Effector memory CD8-positive, alpha-beta T cell (primary cell): ENCODE results near the gene TLX3.
A peak's percentile ranks its signal among the peaks of the same experiment; 100 is the strongest.
"Not testable (repeated sequence)": the region's sequence is repeated elsewhere in the genome, so short reads cannot be mapped to it uniquely, and the experiment has no call there.

Experiments
- ATAC-seq: fragments of 150-1000 bp; cut with Tn5 transposase; replicated peaks from 2 replicates; pipeline ENCODE4 v1.10.0; 2021; ENCODE audit warnings: mild to moderate bottlenecking, moderate library complexity
- DNase-seq, 3 experiments: peaks; one replicate each; pipeline ENCODE4 v3.0.0; 2021
- H3K27ac Mint-ChIP-seq, 2 donors: one replicate each; pipeline ENCODE4 v1.8.0; 2022; ENCODE audit warnings: mild to moderate bottlenecking in 2 of 2, mixed read lengths in 2 of 2, moderate library complexity in 2 of 2
- H3K27me3 Mint-ChIP-seq, 2 donors: one replicate each; pipeline ENCODE4 v1.8.0; 2022; ENCODE audit warnings: mixed read lengths in 2 of 2
- H3K36me3 Mint-ChIP-seq: one replicate; pipeline ENCODE4 v1.8.0; 2022; ENCODE audit warnings: mild to moderate bottlenecking, moderate library complexity, mixed read lengths; ENCODE audit not compliant: insufficient read depth
- H3K4me1 Mint-ChIP-seq, 2 donors: one replicate each; pipeline ENCODE4 v1.8.0; 2022; ENCODE audit warnings: low read depth in 2 of 2, mixed read lengths in 2 of 2
- H3K4me3 Mint-ChIP-seq, 2 donors: one replicate each; pipeline ENCODE4 v1.8.0; 2022; ENCODE audit warnings: mild to moderate bottlenecking in 2 of 2, mixed read lengths in 2 of 2, moderate library complexity in 2 of 2
- H3K9me3 Mint-ChIP-seq, 2 donors: one replicate each; pipeline ENCODE4 v1.8.0; 2022; ENCODE audit warnings: mixed read lengths in 2 of 2

TLX3 gene

DNA sequence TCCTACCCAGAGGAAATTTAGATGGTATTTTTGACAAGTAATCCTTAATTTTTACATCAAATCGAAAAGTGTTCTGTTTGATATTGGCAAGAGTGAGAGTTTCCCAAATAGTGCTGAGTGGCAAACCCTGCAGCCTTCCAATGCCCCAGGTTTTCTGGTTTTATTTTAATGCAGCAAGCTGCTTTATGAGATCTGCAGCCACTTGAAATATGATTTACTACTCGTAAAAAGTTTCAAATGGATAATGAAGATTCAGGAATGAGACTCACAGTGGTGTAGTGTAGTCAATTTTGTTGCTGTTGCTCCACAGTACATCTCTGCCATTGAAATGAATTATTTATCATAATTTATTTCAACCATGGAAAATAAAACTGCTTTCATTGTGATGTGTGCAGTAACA, 23.6 kb upstream of the TLX3 start:
- no peaks in the 10 kb centered on the region for H3K9me3 Mint-ChIP-seq
- H3K4me3 Mint-ChIP-seq = no peak overlapping the region
- H3K36me3 Mint-ChIP-seq = no peaks in the 10 kb centered on the region
- H3K27me3 Mint-ChIP-seq = peaks cover 26 to 62% of the 10 kb centered on the region in 2 donors
- no peak overlapping the region for H3K27ac Mint-ChIP-seq
- DNase-seq (no peak), ATAC-seq (no peak)
- no peaks in the 10 kb centered on the region for H3K4me1 Mint-ChIP-seq

- no peaks in the 10 kb centered on the region for H3K9me3 Mint-ChIP-seq
- no peaks in the 10 kb centered on the region for H3K36me3 Mint-ChIP-seq
- DNase-seq (no peak), ATAC-seq (no peak)
- no peaks in the 10 kb centered on the region for H3K4me1 Mint-ChIP-seq
- H3K27me3 Mint-ChIP-seq = peaks cover 23 to 55% of the 10 kb centered on the region in 2 donors
- H3K4me3 Mint-ChIP-seq = no peak overlapping the region
- H3K27ac Mint-ChIP-seq = no peak overlapping the region
Measured at GRCh38 chr5:171288066-171288465, 21.0 kb upstream of the TLX3 start.

GRCh38 chr5:171291371-171291770, 17.7 kb upstream of the TLX3 start:
- DNase-seq = no peak
- Mint-ChIP-seq H3K27me3 (peaks cover 25 to 47% of the 10 kb centered on the region in 2 donors), H3K27ac (no peak overlapping the region), H3K36me3 (no peaks in the 10 kb centered on the region), H3K4me3 (no peak overlapping the region), H3K9me3 (no peaks in the 10 kb centered on the region), H3K4me1 (no peaks in the 10 kb centered on the region)
- ATAC-seq = no peak

DNA sequence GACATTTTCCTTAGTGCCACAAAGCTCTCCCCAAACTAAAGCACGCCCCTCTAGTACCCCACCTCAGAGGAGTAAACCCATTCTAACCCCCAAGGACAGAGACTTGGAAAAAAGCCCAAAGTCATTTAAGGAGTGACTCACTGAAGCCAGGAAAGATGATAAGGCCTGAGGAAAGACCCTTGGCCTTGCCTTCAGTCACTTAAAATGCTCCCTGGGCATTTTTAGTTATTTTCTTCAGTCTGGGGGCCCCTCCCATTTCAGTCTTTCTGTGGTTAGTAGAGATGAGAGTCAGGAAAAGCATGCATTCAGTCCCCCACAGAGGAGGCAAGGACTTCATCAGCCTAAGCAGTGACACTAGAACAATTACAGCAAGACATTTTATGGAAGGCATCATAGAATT, 13.7 kb upstream of the TLX3 start:
- Mint-ChIP-seq H3K4me1 (no peaks in the 10 kb centered on the region), H3K36me3 (no peaks in the 10 kb centered on the region), H3K4me3 (no peak overlapping the region), H3K27me3 (peaks cover 20 to 26% of the 10 kb centered on the region in 2 donors), H3K27ac (no peak overlapping the region), H3K9me3 (no peaks in the 10 kb centered on the region)
- no peak for ATAC-seq
- DNase-seq = no peak

DNA sequence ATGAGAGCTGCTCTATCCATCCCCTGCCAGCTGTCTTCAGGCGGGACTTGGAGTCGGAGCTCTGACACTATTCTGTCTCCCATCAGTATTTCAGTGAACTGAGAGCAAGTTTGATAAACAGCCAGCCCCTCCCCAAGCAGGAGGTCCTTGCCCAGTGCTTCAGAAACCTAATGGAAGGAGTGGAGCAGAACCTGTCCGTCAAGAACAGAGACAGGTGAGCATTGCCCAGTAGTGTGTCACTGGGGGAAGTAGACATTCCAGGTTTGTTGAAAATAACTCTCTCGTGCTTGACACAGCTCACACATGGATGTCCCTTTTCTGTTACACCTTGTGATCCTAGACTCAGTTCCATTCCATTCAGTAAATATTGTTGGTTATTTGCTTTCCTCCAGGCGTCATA, 13.2 kb upstream of the TLX3 start:
- H3K27ac Mint-ChIP-seq = no peak overlapping the region
- ATAC-seq (no peak), DNase-seq (no peak)
- H3K27me3 Mint-ChIP-seq = peaks cover 25 to 31% of the 10 kb centered on the region in 2 donors
- no peak overlapping the region for H3K4me3 Mint-ChIP-seq
- H3K4me1 Mint-ChIP-seq = no peaks in the 10 kb centered on the region
- H3K9me3 Mint-ChIP-seq = no peaks in the 10 kb centered on the region
- H3K36me3 Mint-ChIP-seq = no peaks in the 10 kb centered on the region

- H3K4me1 Mint-ChIP-seq, ATAC-seq, H3K36me3 Mint-ChIP-seq, DNase-seq, H3K27ac Mint-ChIP-seq, H3K4me3 Mint-ChIP-seq, H3K9me3 Mint-ChIP-seq: not testable (repeated sequence)
- H3K27me3 Mint-ChIP-seq = peaks cover 36 to 47% of the 10 kb centered on the region in 2 donors
Measured at GRCh38 chr5:171297941-171298340, 11.1 kb upstream of the TLX3 start.

DNA sequence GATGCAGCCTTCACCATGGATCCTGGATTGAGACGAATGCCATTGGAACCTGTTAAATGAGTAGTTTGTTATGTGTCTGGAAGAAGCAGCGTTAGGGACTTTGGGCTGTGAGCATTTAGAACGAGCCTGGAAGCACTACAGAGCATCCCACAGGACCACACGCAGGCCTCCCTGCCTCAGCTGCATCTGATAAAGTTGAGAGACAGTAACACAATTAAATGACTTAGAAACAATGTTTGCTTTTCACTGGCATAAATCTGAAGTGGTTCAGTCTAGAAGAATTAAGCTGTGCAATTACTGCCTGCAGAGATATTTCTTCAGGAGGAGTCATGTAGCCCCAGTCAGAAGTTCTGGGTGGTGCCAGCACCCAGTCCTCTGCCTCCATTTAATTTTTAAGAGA, 9.8 kb upstream of the TLX3 start:
- H3K4me3 Mint-ChIP-seq = no peak overlapping the region
- peaks cover 44 to 48% of the 10 kb centered on the region in 2 donors for H3K27me3 Mint-ChIP-seq
- ATAC-seq (no peak), DNase-seq (no peak)
- no peaks in the 10 kb centered on the region for H3K9me3 Mint-ChIP-seq
- no peak overlapping the region for H3K27ac Mint-ChIP-seq
- H3K4me1 Mint-ChIP-seq = no peaks in the 10 kb centered on the region
- H3K36me3 Mint-ChIP-seq = no peaks in the 10 kb centered on the region

- Mint-ChIP-seq H3K4me3 (no peak overlapping the region), H3K36me3 (no peaks in the 10 kb centered on the region), H3K4me1 (no peaks in the 10 kb centered on the region), H3K9me3 (no peaks in the 10 kb centered on the region), H3K27me3 (peaks cover 50 to 54% of the 10 kb centered on the region in 2 donors), H3K27ac (no peak overlapping the region)
- DNase-seq (no peak), ATAC-seq (no peak)
Measured at GRCh38 chr5:171299851-171300250, 9.2 kb upstream of the TLX3 start.

DNA sequence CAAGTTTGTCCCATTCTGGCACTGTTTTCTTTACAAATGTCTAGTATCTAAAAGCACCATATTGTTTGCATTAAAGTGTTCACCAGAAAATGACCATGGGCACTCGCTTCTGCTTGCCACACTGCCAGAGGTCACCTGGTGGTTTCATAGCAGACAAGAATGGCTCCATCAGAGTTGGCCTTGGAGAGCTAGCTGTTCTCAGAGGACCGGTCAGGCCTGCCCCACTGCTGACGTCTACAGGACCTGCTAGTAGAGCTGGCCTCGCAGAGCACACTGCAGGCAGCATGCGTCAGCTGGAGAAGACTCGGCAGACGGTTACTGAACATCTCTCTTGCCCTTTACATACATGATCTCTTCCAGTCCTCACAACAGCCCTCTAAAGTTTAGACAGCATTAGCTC, 8.7 kb upstream of the TLX3 start:
- no peaks in the 10 kb centered on the region for H3K36me3 Mint-ChIP-seq
- H3K27me3 Mint-ChIP-seq = peaks cover 55 to 59% of the 10 kb centered on the region in 2 donors
- ATAC-seq = no peak
- no peak overlapping the region for H3K27ac Mint-ChIP-seq
- H3K9me3 Mint-ChIP-seq = no peaks in the 10 kb centered on the region
- H3K4me1 Mint-ChIP-seq = no peaks in the 10 kb centered on the region
- no peak overlapping the region for H3K4me3 Mint-ChIP-seq
- DNase-seq = no peak

DNA sequence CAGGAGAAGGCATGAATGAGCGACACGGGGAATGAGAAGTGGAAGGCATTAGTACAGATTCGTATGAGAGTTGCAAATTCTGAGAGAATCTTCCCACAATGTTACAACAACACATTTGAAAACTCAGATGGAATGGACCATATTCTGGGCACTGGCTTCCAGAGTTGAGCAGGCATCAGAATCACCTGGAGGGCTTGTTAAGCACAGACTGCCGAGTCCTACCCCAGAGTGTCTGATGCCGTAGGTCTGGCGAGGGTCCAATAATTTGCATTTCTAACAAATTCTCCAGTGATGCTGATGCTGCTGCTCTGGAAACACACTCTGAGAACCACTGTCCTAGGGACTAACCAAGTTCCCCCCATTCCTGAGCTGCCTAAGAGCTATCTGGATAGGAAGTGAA, 2.9 kb upstream of the TLX3 start:
- no peak overlapping the region for H3K4me3 Mint-ChIP-seq
- no peaks in the 10 kb centered on the region for H3K36me3 Mint-ChIP-seq
- DNase-seq (no peak), ATAC-seq (no peak)
- H3K27ac Mint-ChIP-seq = no peak overlapping the region
- H3K9me3 Mint-ChIP-seq = peaks cover 0 to 2% of the 10 kb centered on the region in 2 donors
- peaks cover 9 to 14% of the 10 kb centered on the region in 2 donors for H3K4me1 Mint-ChIP-seq
- peaks cover 70 to 91% of the 10 kb centered on the region in 2 donors for H3K27me3 Mint-ChIP-seq

DNA sequence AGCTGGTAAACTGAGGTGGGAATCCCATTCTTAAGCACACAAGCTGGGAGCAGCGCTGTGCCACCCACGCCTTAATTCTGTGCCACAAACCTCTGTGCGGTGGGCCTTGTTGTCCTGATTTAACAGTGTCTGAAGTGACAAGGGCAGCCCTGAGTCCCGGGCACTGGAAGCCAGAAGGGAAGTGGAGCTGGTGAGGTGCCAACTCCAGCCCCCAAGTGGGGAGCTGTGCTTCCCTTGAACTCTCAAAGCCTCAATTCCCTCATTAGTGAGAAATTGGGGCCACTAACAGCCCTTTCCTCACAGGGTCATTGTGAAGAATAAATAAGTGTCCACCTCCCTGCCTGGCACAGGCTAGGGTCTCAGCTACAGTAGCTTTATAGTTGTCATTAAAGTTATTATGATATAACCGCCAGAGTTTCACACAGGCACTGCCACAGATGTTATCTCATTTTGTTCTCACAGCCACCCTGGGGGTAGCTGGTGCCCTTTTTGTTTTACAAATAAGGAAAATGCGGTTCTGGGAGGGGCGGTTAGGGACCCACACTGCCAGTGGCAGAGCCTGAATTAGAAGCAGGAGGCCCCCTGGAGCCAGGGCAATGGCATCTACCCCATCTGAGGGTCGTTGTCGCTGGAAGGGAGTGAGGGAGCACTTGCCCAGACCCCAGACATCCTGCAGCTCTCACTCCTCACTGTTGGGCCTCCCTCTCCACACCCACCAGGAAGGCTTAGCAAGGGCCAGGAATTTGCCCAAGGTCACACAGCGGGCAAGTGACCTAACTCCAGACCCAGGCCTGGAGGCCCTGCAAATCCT, 2.1 kb upstream of the TLX3 start:
- H3K27me3 Mint-ChIP-seq = peaks cover 66 to 83% of the 10 kb centered on the region in 2 donors
- DNase-seq = no peak
- peak; percentile 40 for ATAC-seq
- peaks cover 9 to 14% of the 10 kb centered on the region in 2 donors for H3K4me1 Mint-ChIP-seq
- H3K4me3 Mint-ChIP-seq = no peak overlapping the region
- no peaks in the 10 kb centered on the region for H3K36me3 Mint-ChIP-seq
- peaks cover 0 to 2% of the 10 kb centered on the region in 2 donors for H3K9me3 Mint-ChIP-seq
- H3K27ac Mint-ChIP-seq = no peak overlapping the region

- DNase-seq = no peak
- H3K27ac Mint-ChIP-seq = no peak overlapping the region
- H3K4me1 Mint-ChIP-seq = peaks cover 12 to 18% of the 10 kb centered on the region in 2 donors
- no peak for ATAC-seq
- H3K27me3 Mint-ChIP-seq = peaks cover 62 to 82% of the 10 kb centered on the region in 2 donors
- H3K36me3 Mint-ChIP-seq = peaks cover 3% of the 10 kb centered on the region
- peaks cover 0 to 2% of the 10 kb centered on the region in 2 donors for H3K9me3 Mint-ChIP-seq
- no peak overlapping the region for H3K4me3 Mint-ChIP-seq
Measured at GRCh38 chr5:171307789-171308452, 1.1 kb upstream of the TLX3 start.

DNA sequence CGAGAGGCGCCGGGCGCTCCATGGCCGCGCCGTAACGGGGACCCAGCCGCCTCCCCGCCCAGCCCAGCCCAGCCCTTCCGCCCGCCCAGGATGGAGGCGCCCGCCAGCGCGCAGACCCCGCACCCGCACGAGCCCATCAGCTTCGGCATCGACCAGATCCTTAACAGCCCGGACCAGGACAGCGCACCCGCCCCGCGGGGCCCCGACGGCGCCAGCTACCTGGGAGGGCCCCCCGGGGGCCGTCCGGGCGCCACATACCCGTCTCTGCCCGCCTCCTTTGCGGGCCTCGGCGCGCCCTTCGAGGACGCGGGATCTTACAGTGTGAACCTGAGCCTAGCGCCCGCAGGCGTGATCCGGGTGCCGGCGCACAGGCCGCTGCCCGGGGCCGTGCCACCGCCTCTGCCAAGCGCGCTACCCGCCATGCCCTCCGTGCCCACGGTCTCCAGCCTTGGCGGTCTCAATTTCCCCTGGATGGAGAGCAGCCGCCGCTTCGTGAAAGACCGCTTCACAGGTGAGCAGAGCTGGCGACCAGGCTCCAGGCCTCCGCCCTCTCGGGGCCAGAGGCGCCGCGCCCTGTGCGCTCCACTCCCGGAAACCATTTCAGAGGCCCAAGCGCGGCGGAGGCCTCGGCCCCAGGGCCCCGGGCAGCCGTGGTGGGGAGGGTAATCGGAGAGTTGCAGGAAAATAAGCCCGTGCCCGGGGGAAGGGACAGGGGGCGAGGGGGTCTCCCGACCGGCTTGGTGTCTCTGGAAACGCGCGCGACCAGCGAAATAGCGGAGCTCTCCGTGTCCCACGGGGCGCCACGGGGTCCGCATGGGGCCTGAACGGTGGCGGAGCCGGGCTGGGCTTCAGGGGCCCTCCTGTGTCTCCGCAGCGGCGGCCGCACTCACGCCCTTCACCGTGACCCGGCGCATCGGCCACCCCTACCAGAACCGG, 496 bp downstream of the TLX3 start:
- Mint-ChIP-seq H3K4me1 (peaks cover 15 to 25% of the 10 kb centered on the region in 2 donors), H3K27ac (peak overlapping the region in 1 of 2 donors; percentile 58), H3K36me3 (peaks cover 8% of the 10 kb centered on the region), H3K9me3 (peaks cover 0 to 2% of the 10 kb centered on the region in 2 donors), H3K27me3 (peaks cover 60 to 82% of the 10 kb centered on the region in 2 donors), H3K4me3 (no peak overlapping the region)
- no peak for DNase-seq
- ATAC-seq = no peak
